HEK293T (cell line): Measurements from ENCODE around the gene TMEM94.

ENCODE experiments used
- FOXM1 ChIP-seq: fragments of 450-650 bp; IDR thresholded peaks from 2 replicates; pipeline ENCODE4 v1.6.1; 2017; ENCODE audit warnings: mild to moderate bottlenecking, borderline replicate concordance
- LEF1 ChIP-seq: fragments of 450-650 bp; IDR thresholded peaks from 2 replicates; pipeline ENCODE4 v1.6.1; 2017; ENCODE audit warnings: mild to moderate bottlenecking, borderline replicate concordance
- SP1 ChIP-seq: fragments of 450-650 bp; IDR thresholded peaks from 2 replicates; pipeline ENCODE4 v1.6.1; 2017

GRCh38 chr17:75539967-75540729, 83.7 kb downstream of the TMEM94 start:
- TF ChIP-seq FOXM1, result no peak
- TF ChIP-seq SP1, result no peak
- no peak for TF ChIP-seq LEF1
